B cell (primary cell): Measurements from ENCODE around the gene GATA5. TPM values are rescaled to one million over a fixed set of nuclear protein-coding genes. Genes with fewer than 3 reads are reported as not detected.

Experiments
- ATAC-seq: fragments of 200-7000 bp; cut with Tn5 transposase; one replicate; pipeline ENCODE4 v1.10.0; 2021; ENCODE audit warnings: low read depth, mild to moderate bottlenecking, moderate number of reproducible peaks, moderate library complexity
- CTCF ChIA-PET: fragments of 350-600 bp; sonication (Branson Sonifier 250); formaldehyde crosslinking; loops from one replicate; lab custom pipeline; 2021; ENCODE audit warnings: antibody characterized with exemption, inconsistent platforms; lab: Charles Lee
- POLR2A ChIA-PET: fragments of 350-600 bp; sonication (Branson Sonifier 250); formaldehyde crosslinking; loops from one replicate; lab custom pipeline; 2021; ENCODE audit warnings: antibody characterized with exemption; lab: Charles Lee
- DNase-seq: peaks from one replicate; pipeline ENCODE4 v3.0.0; 2013
- H2AFZ ChIP-seq: 2 replicates; pipeline ENCODE4 v1.6.1; 2012; ENCODE audit warnings: mild to moderate bottlenecking, low read depth, low read length; ENCODE audit not compliant: insufficient read depth, poor library complexity, severe bottlenecking
- H3K27ac ChIP-seq, 2 donors: 1 replicate in 1 of 2; 2 replicates in 1 of 2; pipeline ENCODE4 v1.5.1; 2012 to 2013; ENCODE audit warnings: low read length in 2 of 2, mild to moderate bottlenecking in 2 of 2, moderate library complexity in 1 of 2
- H3K27me3 ChIP-seq, 4 experiments: fragments of 200-600 bp in 1 of 4; sonication (generic) in 1 of 4; replicated peaks in 1 of 4; 1 replicate in 2 of 4; 2 replicates in 2 of 4; pipeline versions ENCODE4 v1.6.1 to v1.7.0; 2013 to 2016; ENCODE audit warnings: low read length in 3 of 4, mild to moderate bottlenecking in 2 of 4, mixed read lengths in 1 of 4, moderate library complexity in 1 of 4; ENCODE audit not compliant: insufficient read depth in 4 of 4, control insufficient read depth in 3 of 4; ENCODE audit errors: control extremely low read depth in 1 of 4
- H3K36me3 ChIP-seq, 2 experiments: replicated peaks in 1 of 2; 1 replicate in 1 of 2; 2 replicates in 1 of 2; pipeline versions ENCODE4 v1.6.1 to v1.7.1; 2013; ENCODE audit warnings: low read length in 1 of 2; ENCODE audit not compliant: insufficient read depth in 2 of 2, control insufficient read depth in 1 of 2; ENCODE audit errors: control extremely low read depth in 1 of 2, extremely low read depth in 1 of 2
- H3K4me1 ChIP-seq, 2 donors: fragments of 200-600 bp in 1 of 2; sonication (generic) in 1 of 2; 1 replicate in 1 of 2; 2 replicates in 1 of 2; pipeline versions ENCODE4 v1.5.1 to v1.6.1; 2013 to 2017; ENCODE audit warnings: low read length in 2 of 2; ENCODE audit not compliant: control insufficient read depth in 2 of 2, insufficient read depth in 2 of 2
- H3K4me2 ChIP-seq: replicated peaks from 2 replicates; pipeline ENCODE3; 2012; ENCODE audit warnings: mild to moderate bottlenecking, low read depth, low read length; ENCODE audit not compliant: poor library complexity, severe bottlenecking
- H3K4me3 ChIP-seq, 5 experiments: fragments of 200-600 bp in 1 of 5; sonication (generic) in 1 of 5; 1 replicate in 3 of 5; 2 replicates in 2 of 5; pipeline versions ENCODE4 v1.5.1 to v1.7.0; 2011 to 2016; ENCODE audit warnings: low read length in 4 of 5, mild to moderate bottlenecking in 4 of 5, low read depth in 2 of 5, control low read depth in 1 of 5, moderate library complexity in 1 of 5; ENCODE audit not compliant: insufficient read depth in 1 of 5; ENCODE audit errors: control extremely low read depth in 1 of 5, extremely low read depth in 1 of 5
- H3K79me2 ChIP-seq: fragments of 200-600 bp; sonication (generic); one replicate; pipeline ENCODE4 v1.6.0; 2016; ENCODE audit warnings: low read length; ENCODE audit not compliant: control insufficient read depth, insufficient read depth
- H3K9ac ChIP-seq: fragments of 200-600 bp; sonication (generic); 2 replicates; pipeline ENCODE4 v1.6.1; 2017; ENCODE audit warnings: mild to moderate bottlenecking, low read length, moderate library complexity
- H3K9me3 ChIP-seq, 3 donors: one replicate each; pipeline versions ENCODE4 v1.6.1 to v1.7.1; 2013; ENCODE audit warnings: low read length in 2 of 3; ENCODE audit not compliant: control insufficient read depth in 2 of 3, insufficient read depth in 1 of 3; ENCODE audit errors: control extremely low read depth in 1 of 3
- H4K20me1 ChIP-seq: 2 replicates; pipeline ENCODE4 v1.6.0; 2012; ENCODE audit warnings: mild to moderate bottlenecking, low read length; ENCODE audit not compliant: insufficient read depth, control insufficient read depth, poor library complexity, severe bottlenecking
- H3K27ac Mint-ChIP-seq: one replicate; pipeline ENCODE4 v1.8.0; 2021; ENCODE audit warnings: mixed read lengths
- H3K27me3 Mint-ChIP-seq: one replicate; pipeline ENCODE4 v1.8.0; 2021; ENCODE audit warnings: mixed read lengths
- H3K4me1 Mint-ChIP-seq: one replicate; pipeline ENCODE4 v1.8.0; 2021; ENCODE audit warnings: mixed read lengths
- H3K4me3 Mint-ChIP-seq: one replicate; pipeline ENCODE4 v1.8.0; 2021; ENCODE audit warnings: mixed read lengths
- H3K9me3 Mint-ChIP-seq: one replicate; pipeline ENCODE4 v1.8.0; 2022; ENCODE audit warnings: mixed read lengths; ENCODE audit not compliant: insufficient read depth
- CTCF ChIP-seq: fragments of 200-600 bp; IDR thresholded peaks from one replicate; pipeline ENCODE4 v1.8.0; 2022; ENCODE audit warnings: antibody characterized with exemption, mild to moderate bottlenecking
- EZH2 ChIP-seq: IDR thresholded peaks from 2 replicates; pipeline ENCODE4 v1.6.1; 2012; ENCODE audit warnings: borderline replicate concordance, low read depth, mild to moderate bottlenecking, moderate library complexity, low read length; ENCODE audit not compliant: insufficient read depth, poor library complexity, severe bottlenecking
- WGBS: methylation state at CpG from one replicate; pipeline ENCODE4 v1.1.5; 2013; ENCODE audit warnings: missing lambda C conversion rate; ENCODE audit not compliant: insufficient coverage; 5-methylcytosine and 5-hydroxymethylcytosine counted together
- intact Hi-C: fragments of 100-400 bp; cut with micrococcal nuclease; formaldehyde crosslinking; loops from one replicate; pipeline ENCODE4 v1.10.0; 2022
- polyA plus RNA-seq: library from polyadenylated mRNA; depleted of rRNA; stranded (reverse); fragments of >200 nt; gene quantifications from 2 replicates; pipeline ENCODE4 v1.2.3, GENCODE V29; 2012
- total RNA-seq, 2 donors: library from RNA; stranded (reverse); fragments of 120-200 nt in 1 of 2; gene quantifications; 1 replicate in 1 of 2; 2 replicates in 1 of 2; pipeline versions ENCODE4 v1.2.3 to v1.2.4, GENCODE V29; 2013 to 2022

Gene GATA5
- total and polyA plus RNA-seq, 2 donors (not counting 1 experiment from before 2014, with no cell fraction given): not detected

- Mint-ChIP-seq H3K4me1 (no peaks in the 10 kb centered on the region), H3K4me3 (no peak overlapping the region), H3K9me3 (no peaks in the 10 kb centered on the region), H3K27ac (no peak overlapping the region), H3K27me3 (peaks cover 10% of the 10 kb centered on the region)
- 69% methylated on average over 30 of the region's 41 CpGs for WGBS
- H3K9me3 ChIP-seq: peaks cover 0 to 2% (median 0%) of the 10 kb centered on the region in 3 donors
- H3K9ac ChIP-seq: no peak overlapping the region
- no peak for DNase-seq
- no peaks in the 10 kb centered on the region for H3K36me3 ChIP-seq
- no peaks in the 10 kb centered on the region for H3K4me1 ChIP-seq
- peaks cover 0 to 4% (median 0%) of the 10 kb centered on the region in 4 experiments for H3K27me3 ChIP-seq
- no peak overlapping the region for H3K4me3 ChIP-seq
- ChIA-PET CTCF (no interaction called here), POLR2A (no interaction called here)
- H3K27ac ChIP-seq: no peak overlapping the region
- TF ChIP-seq CTCF: no peak
- no peak for TF ChIP-seq EZH2
- no peak overlapping the region for H2AFZ ChIP-seq
- no peaks in the 10 kb centered on the region for H4K20me1 ChIP-seq
- intact Hi-C loops: no loop called here
- H3K4me2 ChIP-seq: no peak overlapping the region
- H3K79me2 ChIP-seq: no peaks in the 10 kb centered on the region
- ATAC-seq: no peak
These were observed 17.2 kb downstream of the GATA5 start for GRCh38 chr20:62458275-62459251.

GRCh38 chr20:62457831-62458230 lies 18.0 kb downstream of the GATA5 start:
- intact Hi-C loops: no loop called here
- H3K9me3 Mint-ChIP-seq: no peaks in the 10 kb centered on the region
- Histone ChIP-seq H3K4me3 (no peak overlapping the region), H3K4me1 (no peaks in the 10 kb centered on the region), H4K20me1 (no peaks in the 10 kb centered on the region), H3K79me2 (no peaks in the 10 kb centered on the region), H2AFZ (no peak overlapping the region), H3K27ac (no peak overlapping the region), H3K9ac (no peak overlapping the region), H3K9me3 (peaks cover 0 to 2% (median 0%) of the 10 kb centered on the region in 3 donors), H3K4me2 (no peak overlapping the region), H3K27me3 (peaks cover 0 to 4% (median 0%) of the 10 kb centered on the region in 4 experiments), H3K36me3 (no peaks in the 10 kb centered on the region)
- peaks cover 10% of the 10 kb centered on the region for H3K27me3 Mint-ChIP-seq
- TF ChIP-seq CTCF: no peak
- TF ChIP-seq EZH2: no peak
- 93% methylated on average over 20 of the region's 20 CpGs for WGBS
- CTCF ChIA-PET: no interaction called here
- H3K27ac Mint-ChIP-seq: no peak overlapping the region
- no peak overlapping the region for H3K4me3 Mint-ChIP-seq
- H3K4me1 Mint-ChIP-seq: no peaks in the 10 kb centered on the region
- POLR2A ChIA-PET: no interaction called here
- no peak for DNase-seq
- no peak for ATAC-seq
